Measurements from ENCODE around the gene ASGR1.
A peak's percentile ranks its signal among the peaks of the same experiment; 100 is the strongest.

The ASGR1 gene

GRCh38 chr17:7215136-7215638 is 36.0 kb upstream of the ASGR1 start:
- H3K27ac ChIP-seq (ENCODE audit: low read depth, low read length, severe bottlenecking) = peak overlapping the region; percentile 96
- H3K4me3 ChIP-seq (ENCODE audit: extremely low read depth, insufficient read depth, low read length, poor library complexity, severe bottlenecking) = peak overlapping the region; percentile 66
- peaks cover 43% of the 10 kb centered on the region for H3K4me1 ChIP-seq (ENCODE audit: control insufficient read depth, insufficient read depth, low read length, poor library complexity, severe bottlenecking)
- H3K9me3 ChIP-seq (ENCODE audit: control insufficient read depth, low read length) = no peaks in the 10 kb centered on the region
- WGBS, 2 experiments (ENCODE audit: insufficient coverage in 2 of 2) = 0 to 4% methylated on average over 4 to 8 of the region's 9 CpGs
- H3K36me3 ChIP-seq (ENCODE audit: control insufficient read depth, insufficient read depth, low read length) = no peaks in the 10 kb centered on the region

- Histone ChIP-seq H3K27ac (ENCODE audit: low read depth, low read length, severe bottlenecking) (peak overlapping the region; percentile 96), H3K4me1 (ENCODE audit: control insufficient read depth, insufficient read depth, low read length, poor library complexity, severe bottlenecking) (peaks cover 43% of the 10 kb centered on the region), H3K4me3 (ENCODE audit: extremely low read depth, insufficient read depth, low read length, poor library complexity, severe bottlenecking) (peak overlapping the region; percentile 66), H3K36me3 (ENCODE audit: control insufficient read depth, insufficient read depth, low read length) (no peaks in the 10 kb centered on the region), H3K9me3 (ENCODE audit: control insufficient read depth, low read length) (no peaks in the 10 kb centered on the region)
- 0% methylated on average over 26 to 41 of the region's 45 CpGs for WGBS, 2 experiments (ENCODE audit: insufficient coverage in 2 of 2)
These were observed 35.3 kb upstream of the ASGR1 start for GRCh38 chr17:7214300-7215135.

- H3K9me3 ChIP-seq (ENCODE audit: control insufficient read depth, low read length) = no peaks in the 10 kb centered on the region
- H3K4me3 ChIP-seq (ENCODE audit: extremely low read depth, insufficient read depth, low read length, poor library complexity, severe bottlenecking) = peak overlapping the region; percentile 29
- WGBS, 2 experiments (ENCODE audit: insufficient coverage in 2 of 2) = 0% methylated on average over 8 of the region's 15 CpGs
- H3K27ac ChIP-seq (ENCODE audit: low read depth, low read length, severe bottlenecking) = peak overlapping the region; percentile 96
- no peaks in the 10 kb centered on the region for H3K36me3 ChIP-seq (ENCODE audit: control insufficient read depth, insufficient read depth, low read length)
- H3K4me1 ChIP-seq (ENCODE audit: control insufficient read depth, insufficient read depth, low read length, poor library complexity, severe bottlenecking) = peaks cover 41% of the 10 kb centered on the region
These were observed 34.7 kb upstream of the ASGR1 start for GRCh38 chr17:7213895-7214299.

GRCh38 chr17:7211491-7212273 is 32.5 kb upstream of the ASGR1 start:
- Histone ChIP-seq H3K27ac (ENCODE audit: low read depth, low read length, severe bottlenecking) (no peak overlapping the region), H3K4me1 (ENCODE audit: control insufficient read depth, insufficient read depth, low read length, poor library complexity, severe bottlenecking) (peaks cover 35% of the 10 kb centered on the region), H3K36me3 (ENCODE audit: control insufficient read depth, insufficient read depth, low read length) (peaks cover 5% of the 10 kb centered on the region), H3K9me3 (ENCODE audit: control insufficient read depth, low read length) (no peaks in the 10 kb centered on the region), H3K4me3 (ENCODE audit: extremely low read depth, insufficient read depth, low read length, poor library complexity, severe bottlenecking) (no peak overlapping the region)
- WGBS, 2 experiments (ENCODE audit: insufficient coverage in 2 of 2) = 31% methylated on average over 14 to 17 of the region's 37 CpGs

GRCh38 chr17:7208754-7209460 is 29.7 kb upstream of the ASGR1 start:
- peaks cover 10% of the 10 kb centered on the region for H3K36me3 ChIP-seq (ENCODE audit: control insufficient read depth, insufficient read depth, low read length)
- H3K4me3 ChIP-seq (ENCODE audit: extremely low read depth, insufficient read depth, low read length, poor library complexity, severe bottlenecking) = no peak overlapping the region
- no peaks in the 10 kb centered on the region for H3K9me3 ChIP-seq (ENCODE audit: control insufficient read depth, low read length)
- H3K4me1 ChIP-seq (ENCODE audit: control insufficient read depth, insufficient read depth, low read length, poor library complexity, severe bottlenecking) = peaks cover 34% of the 10 kb centered on the region
- 83 to 88% methylated on average over 8 of the region's 9 CpGs for WGBS, 2 experiments (ENCODE audit: insufficient coverage in 2 of 2)
- H3K27ac ChIP-seq (ENCODE audit: low read depth, low read length, severe bottlenecking) = peak overlapping the region; percentile 29

- WGBS, 2 experiments (ENCODE audit: insufficient coverage in 2 of 2) = 24 to 33% methylated on average over 8 to 16 of the region's 21 CpGs
- Histone ChIP-seq H3K4me1 (ENCODE audit: control insufficient read depth, insufficient read depth, low read length, poor library complexity, severe bottlenecking) (peaks cover 29% of the 10 kb centered on the region), H3K36me3 (ENCODE audit: control insufficient read depth, insufficient read depth, low read length) (peaks cover 18% of the 10 kb centered on the region), H3K4me3 (ENCODE audit: extremely low read depth, insufficient read depth, low read length, poor library complexity, severe bottlenecking) (no peak overlapping the region), H3K9me3 (ENCODE audit: control insufficient read depth, low read length) (no peaks in the 10 kb centered on the region), H3K27ac (ENCODE audit: low read depth, low read length, severe bottlenecking) (peak overlapping the region; percentile 29)
These were observed 28.9 kb upstream of the ASGR1 start for GRCh38 chr17:7208027-7208571.

- H3K4me1 ChIP-seq (ENCODE audit: control insufficient read depth, insufficient read depth, low read length, poor library complexity, severe bottlenecking) = peaks cover 29% of the 10 kb centered on the region
- H3K4me3 ChIP-seq (ENCODE audit: extremely low read depth, insufficient read depth, low read length, poor library complexity, severe bottlenecking) = no peak overlapping the region
- H3K27ac ChIP-seq (ENCODE audit: low read depth, low read length, severe bottlenecking) = no peak overlapping the region
- peaks cover 26% of the 10 kb centered on the region for H3K36me3 ChIP-seq (ENCODE audit: control insufficient read depth, insufficient read depth, low read length)
- H3K9me3 ChIP-seq (ENCODE audit: control insufficient read depth, low read length) = no peaks in the 10 kb centered on the region
- 79 to 80% methylated on average over 16 to 19 of the region's 24 CpGs for WGBS, 2 experiments (ENCODE audit: insufficient coverage in 2 of 2)
These were observed 28.2 kb upstream of the ASGR1 start for GRCh38 chr17:7207120-7208001.

GRCh38 chr17:7205561-7205960 is 26.4 kb upstream of the ASGR1 start:
- 57 to 64% methylated on average over 4 to 9 of the region's 15 CpGs for WGBS, 2 experiments (ENCODE audit: insufficient coverage in 2 of 2)
- H3K4me1 ChIP-seq (ENCODE audit: control insufficient read depth, insufficient read depth, low read length, poor library complexity, severe bottlenecking) = peaks cover 18% of the 10 kb centered on the region
- H3K4me3 ChIP-seq (ENCODE audit: extremely low read depth, insufficient read depth, low read length, poor library complexity, severe bottlenecking) = peak overlapping the region; percentile 32
- H3K9me3 ChIP-seq (ENCODE audit: control insufficient read depth, low read length) = no peaks in the 10 kb centered on the region
- peaks cover 44% of the 10 kb centered on the region for H3K36me3 ChIP-seq (ENCODE audit: control insufficient read depth, insufficient read depth, low read length)
- peak overlapping the region; percentile 62 for H3K27ac ChIP-seq (ENCODE audit: low read depth, low read length, severe bottlenecking)

- Histone ChIP-seq H3K4me1 (ENCODE audit: control insufficient read depth, insufficient read depth, low read length, poor library complexity, severe bottlenecking) (peaks cover 16% of the 10 kb centered on the region), H3K27ac (ENCODE audit: low read depth, low read length, severe bottlenecking) (peak overlapping the region; percentile 62)
These were observed 25.8 kb upstream of the ASGR1 start for GRCh38 chr17:7204828-7205461.

More at GRCh38 chr17:7204828-7205461, 25.8 kb upstream of the ASGR1 start:
- Histone ChIP-seq H3K9me3 (ENCODE audit: control insufficient read depth, low read length) (no peaks in the 10 kb centered on the region), H3K36me3 (ENCODE audit: control insufficient read depth, insufficient read depth, low read length) (peaks cover 50% of the 10 kb centered on the region), H3K4me3 (ENCODE audit: extremely low read depth, insufficient read depth, low read length, poor library complexity, severe bottlenecking) (peak overlapping the region; percentile 32)
- 1% methylated on average over 25 to 26 of the region's 34 CpGs for WGBS, 2 experiments (ENCODE audit: insufficient coverage in 2 of 2)
